Lung (tissue), 12 donors: Measurements from ENCODE around the gene TTC19. TPM values are rescaled to one million over a fixed set of nuclear protein-coding genes. Genes with fewer than 3 reads are reported as not detected.

Experiments
- ATAC-seq: fragments of 200-7000 bp; cut with Tn5 transposase; one replicate; pipeline ENCODE4 v1.9.1; 2020; ENCODE audit warnings: moderate number of reproducible peaks; ENCODE audit not compliant: insufficient read depth, low FRiP score
- DNase-seq, 3 donors: peaks; one replicate each; pipeline ENCODE4 v3.0.0-alpha.2; 2013 to 2017
- H3K27ac ChIP-seq, 2 donors: one replicate each; pipeline ENCODE4 v1.5.1; 2013; ENCODE audit warnings: mild to moderate bottlenecking in 2 of 2, moderate library complexity in 2 of 2, control low read depth in 1 of 2, inconsistent platforms in 1 of 2, low read depth in 1 of 2, low read length in 1 of 2
- H3K27me3 ChIP-seq, 3 donors: one replicate each; pipeline ENCODE4 v1.5.1; 2013; ENCODE audit warnings: low read length in 2 of 3; ENCODE audit not compliant: control insufficient read depth in 3 of 3, insufficient read depth in 3 of 3
- H3K36me3 ChIP-seq, 4 donors: one replicate each; pipeline ENCODE4 v1.5.1; 2013; ENCODE audit warnings: low read length in 4 of 4, mild to moderate bottlenecking in 1 of 4, moderate library complexity in 1 of 4; ENCODE audit not compliant: control insufficient read depth in 4 of 4, insufficient read depth in 4 of 4
- H3K4me1 ChIP-seq, 5 donors: one replicate each; pipeline ENCODE4 v1.5.1; 2013; ENCODE audit warnings: low read length in 5 of 5, mild to moderate bottlenecking in 2 of 5, moderate library complexity in 1 of 5; ENCODE audit not compliant: control insufficient read depth in 5 of 5, insufficient read depth in 5 of 5
- H3K4me3 ChIP-seq: one replicate; pipeline ENCODE4 v1.5.1; 2013; ENCODE audit warnings: mild to moderate bottlenecking, control low read depth, moderate library complexity
- H3K9ac ChIP-seq, 2 donors: one replicate each; pipeline ENCODE4 v1.5.1; 2013; ENCODE audit warnings: low read length in 2 of 2, control low read depth in 1 of 2; ENCODE audit not compliant: insufficient read depth in 1 of 2
- H3K9me3 ChIP-seq, 4 donors: one replicate each; pipeline ENCODE4 v1.5.1; 2013; ENCODE audit warnings: low read length in 3 of 4, mild to moderate bottlenecking in 1 of 4, moderate library complexity in 1 of 4; ENCODE audit not compliant: control insufficient read depth in 4 of 4, insufficient read depth in 3 of 4
- CTCF ChIP-seq: IDR thresholded peaks from 2 replicates; pipeline ENCODE4 v1.5.1; 2012; ENCODE audit warnings: mild to moderate bottlenecking; ENCODE audit errors: control extremely low read depth, extremely low read depth
- WGBS, 2 donors: extraction: QIAGEN DNeasy Blood & Tissue Kit; methylation state at CpG; one replicate each; pipeline ENCODE4 v1.1.7; 2013; 5-methylcytosine and 5-hydroxymethylcytosine counted together
- polyA plus RNA-seq, 2 donors: library from polyadenylated mRNA; stranded (reverse); fragments of 200-250 nt; gene quantifications; one replicate each; pipeline ENCODE4 v1.2.1, GENCODE V29; 2013
- total RNA-seq, 2 donors: library from RNA; depleted of rRNA in 1 of 2; stranded (reverse); fragments of >200 nt in 1 of 2; gene quantifications; one replicate each; pipeline ENCODE4 v1.2.1, GENCODE V29; 2014 to 2021
- donor health status: control.
- donor health status: control.
- donor health status: Bipolar disorder and iron deficiency.
- donor health status: healthy.
- donor health status: DM: yes; HTN: yes; CAD: no.

The TTC19 gene
- total and polyA plus RNA-seq, 4 donors, result 19.1 to 80.1 (median 35.3) TPM

- no peak for ATAC-seq
- TF ChIP-seq CTCF, result no peak
- peak overlapping the region in 1 of 2 donors; percentile 80 for H3K27ac ChIP-seq
These were observed 31.8 kb upstream of the TTC19 start for GRCh38 chr17:15967706-15968399.

GRCh38 chr17:15969463-15969862 lies 30.2 kb upstream of the TTC19 start:
- DNase-seq (no peak), ATAC-seq (no peak)
- Histone ChIP-seq H3K9ac (no peak overlapping the region), H3K4me3 (no peak overlapping the region), H3K4me1 (peaks cover 0 to 16% (median 11%) of the 10 kb centered on the region in 5 donors), H3K36me3 (no peaks in the 10 kb centered on the region), H3K27ac (no peak overlapping the region), H3K27me3 (no peaks in the 10 kb centered on the region), H3K9me3 (no peaks in the 10 kb centered on the region)
- TF ChIP-seq CTCF, result no peak
- WGBS, 2 donors, result 98% methylated on average over 8 of the region's 8 CpGs

More at GRCh38 chr17:15967706-15968399, 31.8 kb upstream of the TTC19 start:
- DNase-seq, result no peak
- no peaks in the 10 kb centered on the region for H3K36me3 ChIP-seq
- no peaks in the 10 kb centered on the region for H3K27me3 ChIP-seq
- no peaks in the 10 kb centered on the region for H3K9me3 ChIP-seq
- WGBS, 2 donors, result 87 to 90% methylated on average over 11 of the region's 11 CpGs
- no peak overlapping the region for H3K9ac ChIP-seq
- no peak overlapping the region for H3K4me3 ChIP-seq
- H3K4me1 ChIP-seq, result peaks cover 0 to 16% (median 11%) of the 10 kb centered on the region in 5 donors

GRCh38 chr17:15970500-15970899 lies 29.1 kb upstream of the TTC19 start:
- DNase-seq, result no peak
- WGBS, 2 donors, result 95 to 96% methylated on average over 2 of the region's 2 CpGs
- ATAC-seq, result no peak

More at GRCh38 chr17:15970500-15970899, 29.1 kb upstream of the TTC19 start:
- H3K4me1 ChIP-seq, result peaks cover 0 to 16% (median 8%) of the 10 kb centered on the region in 5 donors
- no peak overlapping the region for H3K9ac ChIP-seq
- TF ChIP-seq CTCF, result no peak
- no peak overlapping the region for H3K27ac ChIP-seq
- H3K4me3 ChIP-seq, result no peak overlapping the region
- no peaks in the 10 kb centered on the region for H3K27me3 ChIP-seq
- H3K36me3 ChIP-seq, result peaks cover 0 to 7% (median 4%) of the 10 kb centered on the region in 4 donors
- H3K9me3 ChIP-seq, result no peaks in the 10 kb centered on the region
